Gastrocnemius medialis (tissue), 4 donors: ENCODE data around the gene LMX1B. TPM values are rescaled to one million over a fixed set of nuclear protein-coding genes. Genes with fewer than 3 reads are reported as not detected.

Source experiments
- ATAC-seq, 2 donors: fragments of 150-250 bp; one replicate each; pipeline ENCODE4 v1.9.1; 2016
- DNase-seq, 2 donors: peaks; one replicate each; pipeline ENCODE4 v3.0.0-alpha.2; 2019
- H3K27ac ChIP-seq, 4 donors: fragments of 200-600 bp; sonication (generic); 1 replicate in 1 of 4; 2 replicates in 3 of 4; pipeline ENCODE4 v1.5.1; 2016 to 2018; ENCODE audit warnings: mild to moderate bottlenecking in 2 of 4, moderate library complexity in 1 of 4
- H3K27me3 ChIP-seq, 3 donors: fragments of 200-600 bp; sonication (generic) in 2 of 3; 1 replicate in 1 of 3; 2 replicates in 2 of 3; pipeline versions ENCODE4 v1.5.1 to v1.6.0; 2016 to 2019; ENCODE audit warnings: mild to moderate bottlenecking in 1 of 3, moderate library complexity in 1 of 3
- H3K36me3 ChIP-seq, 2 donors: fragments of 200-600 bp; sonication (generic) in 1 of 2; one replicate each; pipeline ENCODE4 v1.5.1; 2017 to 2018
- H3K4me1 ChIP-seq, 2 donors: fragments of 200-600 bp; sonication (generic) in 1 of 2; one replicate each; pipeline ENCODE4 v1.5.1; 2016 to 2017; ENCODE audit warnings: mild to moderate bottlenecking in 2 of 2
- H3K4me3 ChIP-seq, 4 donors: fragments of 200-600 bp; sonication (generic) in 3 of 4; 1 replicate in 1 of 4; 2 replicates in 3 of 4; pipeline ENCODE4 v1.5.1; 2016 to 2019; ENCODE audit warnings: mild to moderate bottlenecking in 2 of 4
- H3K9me3 ChIP-seq, 3 donors: fragments of 200-600 bp; sonication (generic) in 2 of 3; 1 replicate in 1 of 3; 2 replicates in 2 of 3; pipeline ENCODE4 v1.5.1; 2016 to 2019
- CTCF ChIP-seq, 5 experiments: fragments of 450-650 bp in 3 of 5; fragments of 200-600 bp in 2 of 5; sonication (generic) in 2 of 5; IDR thresholded peaks in 4 of 5; conservative IDR thresholded peaks in 1 of 5; 1 replicate in 4 of 5; 2 replicates in 1 of 5; pipeline ENCODE4 v1.5.1; 2016 to 2019; ENCODE audit warnings: antibody characterized with exemption in 5 of 5, mild to moderate bottlenecking in 3 of 5, moderate library complexity in 3 of 5
- POLR2A ChIP-seq, 2 donors: fragments of 450-650 bp; IDR thresholded peaks; one replicate each; pipeline ENCODE4 v1.6.1; 2017; ENCODE audit warnings: antibody characterized with exemption in 2 of 2, mild to moderate bottlenecking in 2 of 2, moderate library complexity in 2 of 2
- in situ Hi-C, 4 donors: fragments of 200-750 bp; cut with MboI; loops; one replicate each; pipeline versions ENCODE4 v1.15.0 to v1.8.0; 2017; ENCODE audit warnings: low sequenced_read_pairs in 4 of 4
- intact Hi-C: fragments of 100-400 bp; cut with DNase I; formaldehyde crosslinking; loops from one replicate; pipeline ENCODE4 v1.15.1; 2023; ENCODE audit warnings: low total_unique reads
- total RNA-seq, 4 donors: library from RNA; depleted of rRNA; stranded (reverse); fragments of >200 nt; gene quantifications; one replicate each; pipeline versions ENCODE4 v1.1.0 to v1.2.3, GENCODE V29; 2016

The LMX1B gene
- total RNA-seq, 4 donors from 2014 or later = 0.31 to 0.46 (median 0.35) TPM; not detected in 1

DNA sequence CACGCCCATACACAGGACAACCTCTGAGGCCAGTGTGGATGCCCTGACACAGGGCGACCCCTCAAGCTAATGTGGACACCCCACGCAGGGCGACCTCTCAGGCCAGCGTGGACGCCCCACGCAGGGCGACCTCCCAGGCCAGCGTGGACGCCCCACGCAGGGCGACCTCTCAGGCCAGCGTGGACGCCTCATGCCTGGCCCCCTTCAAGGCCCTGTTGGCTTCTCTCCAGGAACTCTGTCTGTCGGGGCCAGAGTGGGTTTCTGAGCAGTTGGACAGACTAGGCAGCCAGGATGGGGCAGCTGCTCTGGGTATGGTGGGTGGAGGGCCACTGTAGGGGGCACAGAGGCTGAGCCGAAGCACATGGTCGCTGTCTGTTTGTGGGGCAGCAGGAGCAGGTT, 47.4 kb downstream of the LMX1B start:
- no peak for DNase-seq
- intact Hi-C loops (no loop called here), in situ Hi-C loops (no loop called here)
- no peak overlapping the region for H3K27ac ChIP-seq
- ATAC-seq = no peak
- TF ChIP-seq POLR2A (IDR thresholded peaks at IDR 0.05) = no peak
- TF ChIP-seq CTCF (IDR thresholded peaks at IDR 0.05 in 4 of 5, conservative IDR thresholded peaks at IDR 0.05 in 1 of 5) = no peak
- no peak overlapping the region for H3K4me3 ChIP-seq
- no peaks in the 10 kb centered on the region for H3K9me3 ChIP-seq
- H3K4me1 ChIP-seq = peaks cover 0 to 6% of the 10 kb centered on the region in 2 donors
- H3K27me3 ChIP-seq = no peaks in the 10 kb centered on the region
- H3K36me3 ChIP-seq = no peaks in the 10 kb centered on the region

- H3K36me3 ChIP-seq = no peaks in the 10 kb centered on the region
- H3K9me3 ChIP-seq = no peaks in the 10 kb centered on the region
- in situ Hi-C loops (no loop called here), intact Hi-C loops (no loop called here)
- ATAC-seq = no peak
- TF ChIP-seq CTCF (IDR thresholded peaks at IDR 0.05 in 4 of 5, conservative IDR thresholded peaks at IDR 0.05 in 1 of 5) (no peak), POLR2A (IDR thresholded peaks at IDR 0.05) (no peak)
- peaks cover 0 to 6% of the 10 kb centered on the region in 2 donors for H3K4me1 ChIP-seq
- H3K4me3 ChIP-seq = no peak overlapping the region
- DNase-seq = no peak
- no peaks in the 10 kb centered on the region for H3K27me3 ChIP-seq
- H3K27ac ChIP-seq = no peak overlapping the region
Observed at GRCh38 chr9:126661521-126662251, 48.0 kb downstream of the LMX1B start.

DNA sequence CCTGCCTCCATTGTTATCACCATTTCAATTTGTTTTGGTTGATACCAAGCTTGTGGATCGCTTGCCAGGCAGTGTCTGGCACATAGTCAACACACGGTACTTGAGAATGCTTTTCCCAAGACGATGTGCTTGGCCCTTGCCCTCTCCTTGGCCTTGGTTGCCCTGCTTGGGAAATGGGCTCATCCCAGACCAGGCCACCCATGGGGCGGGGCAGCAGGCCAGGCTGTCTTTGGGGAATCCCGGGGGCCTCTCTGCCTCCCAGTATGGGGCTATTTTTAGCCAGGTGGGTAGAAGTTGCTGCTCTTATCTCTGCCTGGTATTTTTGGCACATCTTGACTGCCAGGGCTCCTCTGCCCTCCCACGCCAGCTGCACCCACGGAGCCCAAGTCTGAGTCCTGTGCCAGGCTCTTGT, 49.9 kb downstream of the LMX1B start:
- intact Hi-C loops (no loop called here), in situ Hi-C loops (no loop called here)
- no peak for DNase-seq
- Histone ChIP-seq H3K4me1 (peaks cover 0 to 6% of the 10 kb centered on the region in 2 donors), H3K36me3 (no peaks in the 10 kb centered on the region), H3K27ac (no peak overlapping the region), H3K4me3 (no peak overlapping the region), H3K27me3 (no peaks in the 10 kb centered on the region), H3K9me3 (no peaks in the 10 kb centered on the region)
- no peak for ATAC-seq
- TF ChIP-seq POLR2A (IDR thresholded peaks at IDR 0.05) (no peak), CTCF (IDR thresholded peaks at IDR 0.05 in 4 of 5, conservative IDR thresholded peaks at IDR 0.05 in 1 of 5) (no peak)

DNA sequence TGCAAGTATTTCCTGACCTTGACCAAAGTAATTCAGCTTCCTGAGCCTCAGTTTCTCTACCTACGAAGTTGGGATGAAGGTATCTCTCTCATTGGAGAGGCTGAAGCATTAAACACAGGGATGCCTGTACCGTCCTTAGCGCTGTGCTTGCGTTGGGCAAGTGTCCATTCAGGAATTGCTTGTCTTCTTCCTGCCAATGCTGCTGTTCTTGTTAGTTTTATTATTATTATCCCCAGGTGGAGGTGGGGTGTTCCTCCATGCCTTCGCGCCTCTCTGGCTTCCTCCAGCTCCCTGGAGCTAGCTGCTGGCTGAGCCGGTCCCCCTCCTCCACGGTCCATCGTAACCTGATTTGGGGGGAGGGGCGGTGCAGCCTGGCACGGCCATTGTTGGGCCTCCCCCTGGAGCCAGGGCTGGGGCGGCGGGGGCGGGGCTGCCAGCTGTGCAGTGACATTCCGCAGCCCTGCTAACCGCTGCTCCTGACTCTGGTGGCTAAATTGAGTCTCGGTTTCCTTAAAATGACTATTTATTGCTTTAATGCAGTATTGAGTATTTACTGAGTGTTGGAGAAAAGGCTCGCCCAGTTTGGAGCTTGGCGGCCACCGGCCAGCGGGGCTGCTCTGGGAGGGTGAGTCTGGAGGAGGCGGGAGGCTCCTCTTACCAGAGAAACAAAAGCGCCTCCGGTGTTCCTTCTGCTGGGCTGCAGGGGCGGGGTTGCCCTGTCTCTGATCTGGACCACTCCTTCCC, 51.3 kb downstream of the LMX1B start:
- Histone ChIP-seq H3K9me3 (no peaks in the 10 kb centered on the region), H3K36me3 (no peaks in the 10 kb centered on the region), H3K4me1 (peaks cover 0 to 6% of the 10 kb centered on the region in 2 donors), H3K27me3 (no peaks in the 10 kb centered on the region), H3K27ac (no peak overlapping the region), H3K4me3 (no peak overlapping the region)
- DNase-seq (no peak), ATAC-seq (no peak)
- intact Hi-C loops = no loop called here
- TF ChIP-seq CTCF (IDR thresholded peaks at IDR 0.05 in 4 of 5, conservative IDR thresholded peaks at IDR 0.05 in 1 of 5) = no peak
- TF ChIP-seq POLR2A (IDR thresholded peaks at IDR 0.05) = no peak
- in situ Hi-C loops = no loop called here
